Measurements from ENCODE around the gene C9orf57.

Gene C9orf57

DNA sequence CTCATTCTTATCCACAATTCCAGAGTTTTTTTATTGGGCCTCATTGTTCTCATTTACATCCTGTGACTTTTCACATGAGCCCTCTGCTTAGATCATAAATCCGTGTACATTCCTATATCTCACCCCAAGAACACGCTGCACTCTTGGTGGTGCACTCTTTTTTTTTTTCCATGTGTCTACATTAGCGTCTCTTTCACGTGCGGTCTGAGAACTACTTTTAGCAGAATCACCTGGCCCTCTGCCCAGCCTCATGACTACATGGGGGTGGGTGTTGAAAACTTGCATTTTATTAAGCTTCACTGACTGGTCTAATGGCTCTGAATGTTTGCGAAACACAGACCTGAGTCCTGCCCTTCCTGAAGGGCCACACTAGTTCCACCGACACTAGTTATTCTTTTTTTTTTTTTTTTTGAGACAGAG, 18.6 kb downstream of the C9orf57 start:
- in situ Hi-C loops (cut with HindIII; ENCODE audit: low sequenced_read_pairs) = no loop called here
- TF ChIP-seq CTCF (IDR thresholded peaks at IDR 0.05; ENCODE audit: low read depth, low read length, missing control alignments) = no peak

DNA sequence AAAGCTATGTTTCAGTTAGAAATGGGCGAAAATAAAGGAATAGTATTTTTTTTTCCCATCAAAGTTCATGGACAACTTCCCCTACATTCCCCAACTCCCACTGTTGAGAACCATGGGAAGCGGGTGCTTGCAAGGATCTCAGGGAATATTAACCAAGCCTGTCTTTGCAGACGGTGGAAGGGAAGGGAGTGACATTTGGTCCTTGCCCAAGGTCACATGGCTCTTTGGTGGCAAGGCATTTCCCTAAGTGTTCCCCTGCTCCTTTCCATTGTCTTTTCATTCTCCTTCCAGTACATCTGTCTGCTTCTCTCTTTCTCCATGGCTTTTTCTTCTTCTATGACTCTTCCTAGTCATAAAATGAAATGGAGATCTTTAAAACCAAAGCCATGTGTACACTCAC, 19.0 kb downstream of the C9orf57 start:
- in situ Hi-C loops (cut with HindIII; ENCODE audit: low sequenced_read_pairs) = no loop called here
- H3K4me3 ChIP-seq (ENCODE audit: low read depth, low read length) = no peak overlapping the region
- no peak for DNase-seq (ENCODE audit: low read depth)
- TF ChIP-seq CTCF (IDR thresholded peaks at IDR 0.05; ENCODE audit: low read depth, low read length, missing control alignments) = no peak

More for the DNA sequence above, 18.6 kb downstream of the C9orf57 start:
- DNase-seq (ENCODE audit: low read depth) = peak; percentile 49
- H3K4me3 ChIP-seq (ENCODE audit: low read depth, low read length) = no peak overlapping the region

GRCh38 chr9:72039532-72039931, 20.9 kb downstream of the C9orf57 start:
- DNase-seq (ENCODE audit: low read depth) = no peak
- in situ Hi-C loops (cut with HindIII; ENCODE audit: low sequenced_read_pairs) = no loop called here
- TF ChIP-seq CTCF (IDR thresholded peaks at IDR 0.05; ENCODE audit: low read depth, low read length, missing control alignments) = no peak
- H3K4me3 ChIP-seq (ENCODE audit: low read depth, low read length) = no peak overlapping the region

- TF ChIP-seq CTCF (IDR thresholded peaks at IDR 0.05; ENCODE audit: low read depth, low read length, missing control alignments) = peak; percentile 95
- peak; percentile 59 for DNase-seq (ENCODE audit: low read depth)
- in situ Hi-C loops (cut with HindIII; ENCODE audit: low sequenced_read_pairs) = no loop called here
- no peak overlapping the region for H3K4me3 ChIP-seq (ENCODE audit: low read depth, low read length)
Observed at GRCh38 chr9:72038890-72039410, 21.5 kb downstream of the C9orf57 start.

DNA sequence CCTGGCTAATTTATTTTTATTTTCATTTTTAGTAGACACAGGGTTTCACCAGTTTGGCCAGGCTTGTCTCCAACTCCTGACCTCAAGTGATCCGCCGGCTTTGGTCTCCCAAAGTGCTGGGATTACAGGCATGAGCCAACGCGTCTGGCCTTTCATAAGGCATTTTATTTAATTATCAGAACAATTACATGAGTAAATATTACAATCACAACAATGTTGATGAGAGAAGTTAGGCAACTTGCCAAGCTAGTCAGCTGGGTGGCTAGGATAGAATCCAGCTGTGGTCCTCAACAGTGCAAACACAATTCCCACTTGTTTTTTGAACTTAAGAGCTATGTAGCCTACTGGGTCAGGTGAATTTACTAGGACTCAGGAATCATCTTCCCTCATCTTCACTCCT, 22.0 kb downstream of the C9orf57 start:
- in situ Hi-C loops (cut with HindIII; ENCODE audit: low sequenced_read_pairs) = no loop called here
- no peak for TF ChIP-seq CTCF (IDR thresholded peaks at IDR 0.05; ENCODE audit: low read depth, low read length, missing control alignments)
- H3K4me3 ChIP-seq (ENCODE audit: low read depth, low read length) = no peak overlapping the region
- DNase-seq (ENCODE audit: low read depth) = no peak

- no peak overlapping the region for H3K4me3 ChIP-seq (ENCODE audit: low read depth, low read length)
- TF ChIP-seq CTCF (IDR thresholded peaks at IDR 0.05; ENCODE audit: low read depth, low read length, missing control alignments) = no peak
- in situ Hi-C loops (cut with HindIII; ENCODE audit: low sequenced_read_pairs) = no loop called here
- DNase-seq (ENCODE audit: low read depth) = no peak
Observed at GRCh38 chr9:72037571-72037970, 22.8 kb downstream of the C9orf57 start.

GRCh38 chr9:72030767-72031166, 29.6 kb downstream of the C9orf57 start:
- in situ Hi-C loops (cut with HindIII; ENCODE audit: low sequenced_read_pairs) = no loop called here
- no peak for TF ChIP-seq CTCF (IDR thresholded peaks at IDR 0.05; ENCODE audit: low read depth, low read length, missing control alignments)
- no peak for DNase-seq (ENCODE audit: low read depth)
- H3K4me3 ChIP-seq (ENCODE audit: low read depth, low read length) = no peak overlapping the region
